ENCODE measurements around the gene PDPK1. TPM values are rescaled to one million over a fixed set of nuclear protein-coding genes. Genes with fewer than 3 reads are reported as not detected.
"Not testable (repeated sequence)": the region's sequence is repeated elsewhere in the genome, so short reads cannot be mapped to it uniquely, and the experiment has no call there.

The PDPK1 gene
- total and polyA plus RNA-seq, 7 donors = 12.9 to 44.5 (median 32.6) TPM

DNA sequence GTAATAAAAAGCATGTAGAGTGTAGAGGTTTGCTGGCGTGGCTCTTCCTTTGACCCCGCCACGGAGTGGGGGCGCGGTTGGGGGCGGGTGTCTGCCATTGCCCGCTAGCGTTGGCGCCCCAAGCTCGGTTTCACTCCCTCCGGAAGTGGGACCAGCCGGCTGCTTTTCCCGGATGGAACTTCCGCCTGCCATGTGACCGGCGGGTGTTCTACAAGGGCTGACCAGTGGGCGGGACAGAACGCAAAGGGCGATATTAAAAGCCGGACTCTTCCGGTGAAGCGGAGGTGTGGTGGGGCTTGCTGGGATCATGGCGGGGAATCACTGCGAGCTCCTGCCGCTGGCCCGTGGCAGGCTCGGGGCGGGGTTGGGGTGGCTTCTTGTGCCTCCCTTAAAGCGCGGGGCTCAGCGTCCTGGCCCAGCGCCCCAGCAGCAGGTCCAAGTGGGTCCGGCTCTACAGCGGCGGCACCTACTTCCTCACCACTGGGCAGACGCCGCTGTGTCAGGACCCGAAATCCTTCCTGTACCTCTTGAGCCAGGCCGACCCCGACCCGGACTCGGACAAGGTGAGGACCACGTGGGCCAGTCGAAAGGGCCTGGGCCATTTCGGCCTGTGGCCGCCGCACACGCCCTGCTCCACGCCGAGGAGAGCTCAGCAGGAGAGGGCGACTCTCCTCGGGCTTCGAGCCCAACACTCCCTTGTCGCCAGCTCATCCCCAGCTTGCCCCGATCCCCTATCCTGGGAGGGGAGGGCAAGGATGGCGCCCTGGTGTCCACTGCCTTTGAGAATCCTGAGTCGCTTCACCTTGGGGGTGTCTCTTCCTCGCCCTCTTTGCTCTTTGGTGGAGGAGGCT lies 65.6 kb downstream of the PDPK1 start:
- ATAC-seq (peak; percentile 79 to 84 (median 83)), DNase-seq (peak; percentile 96 to 97)
- Histone ChIP-seq H3K36me3 (ENCODE audit: insufficient read depth in 1 of 2, low read depth in 1 of 2) (peaks cover 0 to 4% of the 10 kb centered on the region in 2 donors), H3K27me3 (ENCODE audit: insufficient read depth in 3 of 3, low read length in 2 of 3) (no peaks in the 10 kb centered on the region), H3K4me3 (peak overlapping the region; percentile 86), H3K4me1 (peaks cover 14% of the 10 kb centered on the region), H3K27ac (peak overlapping the region; percentile 95), H3K9me3 (no peaks in the 10 kb centered on the region)
- TF ChIP-seq, protein P1, sequence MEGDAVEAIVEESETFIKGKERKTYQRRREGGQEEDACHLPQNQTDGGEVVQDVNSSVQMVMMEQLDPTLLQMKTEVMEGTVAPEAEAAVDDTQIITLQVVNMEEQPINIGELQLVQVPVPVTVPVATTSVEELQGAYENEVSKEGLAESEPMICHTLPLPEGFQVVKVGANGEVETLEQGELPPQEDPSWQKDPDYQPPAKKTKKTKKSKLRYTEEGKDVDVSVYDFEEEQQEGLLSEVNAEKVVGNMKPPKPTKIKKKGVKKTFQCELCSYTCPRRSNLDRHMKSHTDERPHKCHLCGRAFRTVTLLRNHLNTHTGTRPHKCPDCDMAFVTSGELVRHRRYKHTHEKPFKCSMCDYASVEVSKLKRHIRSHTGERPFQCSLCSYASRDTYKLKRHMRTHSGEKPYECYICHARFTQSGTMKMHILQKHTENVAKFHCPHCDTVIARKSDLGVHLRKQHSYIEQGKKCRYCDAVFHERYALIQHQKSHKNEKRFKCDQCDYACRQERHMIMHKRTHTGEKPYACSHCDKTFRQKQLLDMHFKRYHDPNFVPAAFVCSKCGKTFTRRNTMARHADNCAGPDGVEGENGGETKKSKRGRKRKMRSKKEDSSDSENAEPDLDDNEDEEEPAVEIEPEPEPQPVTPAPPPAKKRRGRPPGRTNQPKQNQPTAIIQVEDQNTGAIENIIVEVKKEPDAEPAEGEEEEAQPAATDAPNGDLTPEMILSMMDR (IDR thresholded peaks at IDR 0.05) = no peak
- WGBS, 3 donors = 0 to 1% (median 1%) methylated on average over 56 to 58 of the region's 58 CpGs
- intact Hi-C loops (cut with DNase I) = no loop called here

DNA sequence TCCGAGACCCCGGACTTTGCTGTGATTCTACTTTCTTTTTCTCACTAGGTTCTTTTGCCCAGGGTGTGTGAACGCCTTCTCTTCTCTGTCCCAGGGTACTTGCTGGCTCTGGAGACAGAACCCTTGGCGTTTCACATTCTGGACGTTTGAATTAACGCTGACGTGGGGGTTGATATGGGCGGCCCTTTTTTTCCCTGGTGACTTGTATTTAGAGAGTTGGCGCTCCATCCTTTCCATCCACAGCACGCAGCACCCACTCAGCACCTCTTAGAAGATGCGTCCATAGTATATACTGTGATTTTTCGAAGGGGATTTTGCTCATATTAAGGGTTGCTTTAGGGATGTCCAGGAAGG lies 66.2 kb downstream of the PDPK1 start:
- Histone ChIP-seq H3K4me3 (peak overlapping the region; percentile 86), H3K27ac (peak overlapping the region; percentile 95)
- H3K4me1 ChIP-seq; DNase-seq; ATAC-seq; H3K36me3 ChIP-seq (ENCODE audit: insufficient read depth in 1 of 2, low read depth in 1 of 2); H3K27me3 ChIP-seq (ENCODE audit: insufficient read depth in 3 of 3, low read length in 2 of 3); H3K9me3 ChIP-seq; intact Hi-C loops (cut with DNase I): not testable (repeated sequence)
- WGBS, 3 donors = 2 to 4% (median 4%) methylated on average over 12 of the region's 12 CpGs

DNA sequence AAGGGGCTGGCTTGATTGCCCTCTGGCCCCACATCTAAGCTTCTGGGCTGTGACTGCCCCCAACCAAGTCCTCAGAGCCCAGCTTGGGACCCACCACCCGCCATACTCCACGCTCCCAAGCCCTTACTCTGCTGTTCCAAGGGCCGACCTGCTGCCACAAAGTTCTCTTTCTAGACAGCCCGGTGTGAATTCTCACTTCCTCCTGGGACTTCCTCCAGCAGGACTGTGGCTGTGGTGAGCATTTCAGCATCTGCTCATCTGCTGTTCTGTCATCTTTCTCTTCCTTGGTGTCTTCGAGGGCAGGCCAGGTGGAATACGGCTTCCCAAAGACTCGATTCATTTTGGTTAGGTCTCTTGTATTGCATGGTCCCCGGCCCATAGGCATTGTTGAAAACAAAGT lies 69.0 kb downstream of the PDPK1 start:
- H3K27me3 ChIP-seq (ENCODE audit: insufficient read depth in 3 of 3, low read length in 2 of 3); intact Hi-C loops (cut with DNase I); H3K9me3 ChIP-seq; H3K27ac ChIP-seq; H3K36me3 ChIP-seq (ENCODE audit: insufficient read depth in 1 of 2, low read depth in 1 of 2); H3K4me3 ChIP-seq; DNase-seq; H3K4me1 ChIP-seq; ATAC-seq: not testable (repeated sequence)
- WGBS, 3 donors = no CpG with 5 or more reads among the region's 8 CpGs

DNA sequence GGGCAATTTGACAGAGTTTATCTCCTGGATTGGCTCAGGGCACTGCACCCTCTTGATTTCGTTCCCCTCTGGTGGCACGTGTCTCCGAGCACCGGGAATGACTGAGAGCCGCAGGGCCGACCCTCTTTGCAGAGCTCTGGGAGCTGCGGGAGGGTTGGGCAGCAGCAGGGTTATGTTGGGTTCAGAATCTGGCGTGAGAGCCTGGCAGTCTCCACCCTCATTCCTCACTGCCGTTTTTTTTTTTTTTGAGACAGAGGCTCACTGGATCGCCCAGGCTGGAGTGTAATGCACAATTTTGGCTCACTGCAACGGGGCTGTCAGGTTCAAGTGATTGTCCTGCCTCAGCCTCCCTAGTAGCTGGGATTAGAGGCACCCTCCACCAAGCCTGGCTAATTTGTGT lies 71.5 kb downstream of the PDPK1 start:
- H3K9me3 ChIP-seq; H3K27me3 ChIP-seq (ENCODE audit: insufficient read depth in 3 of 3, low read length in 2 of 3); DNase-seq; H3K27ac ChIP-seq; H3K4me1 ChIP-seq; H3K36me3 ChIP-seq (ENCODE audit: insufficient read depth in 1 of 2, low read depth in 1 of 2); H3K4me3 ChIP-seq; intact Hi-C loops (cut with DNase I): not testable (repeated sequence)
- peak in 2 of 4 donors; percentile 47 to 59 for ATAC-seq
- 0 to 36% (median 12%) methylated on average over 1 to 4 of the region's 11 CpGs for WGBS, 3 donors

DNA sequence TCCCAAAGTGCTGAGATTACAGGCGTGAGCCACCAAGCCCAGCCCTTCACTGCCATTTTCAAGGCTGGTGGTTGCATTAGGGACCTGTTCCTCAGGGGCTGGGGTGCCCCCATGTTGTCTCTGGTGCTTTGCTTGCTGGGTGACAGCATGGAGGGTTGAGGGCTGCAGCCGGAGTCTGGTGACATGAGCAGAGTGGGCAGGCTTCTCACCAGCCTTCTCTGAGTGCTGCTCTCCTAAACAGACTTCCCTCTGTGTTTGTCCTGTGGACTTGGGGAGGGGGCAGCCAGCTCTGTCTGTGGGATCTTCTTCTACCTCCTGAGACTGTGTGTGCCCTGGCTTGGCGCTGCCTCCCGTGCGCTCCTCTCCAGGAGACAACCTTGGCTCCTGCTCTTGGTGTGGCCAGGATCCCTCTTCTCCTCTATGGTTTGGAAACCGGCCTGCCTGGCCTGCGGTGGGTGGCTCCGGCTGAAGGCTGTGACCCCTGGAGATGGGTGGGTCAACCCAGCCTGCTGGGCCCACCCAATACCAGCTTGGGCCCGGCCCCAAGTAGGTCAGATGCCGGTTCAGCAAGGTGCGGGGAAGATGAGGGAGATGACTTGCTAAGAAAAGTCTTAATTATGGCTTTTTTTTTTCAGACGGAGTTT lies 72.1 kb downstream of the PDPK1 start:
- 76 to 91% (median 76%) methylated on average over 12 of the region's 12 CpGs for WGBS, 3 donors
- peaks cover 6 to 9% of the 10 kb centered on the region in 2 donors for H3K36me3 ChIP-seq (ENCODE audit: insufficient read depth in 1 of 2, low read depth in 1 of 2)
- H3K27ac ChIP-seq = no peak overlapping the region
- DNase-seq (peak in 1 of 2 donors; percentile 33), ATAC-seq (no peak)
- TF ChIP-seq, protein P1 (IDR thresholded peaks at IDR 0.05) = no peak
- H3K9me3 ChIP-seq = no peaks in the 10 kb centered on the region
- intact Hi-C loops (cut with DNase I) = no loop called here
- H3K4me1 ChIP-seq = peaks cover 4% of the 10 kb centered on the region
- H3K4me3 ChIP-seq = no peak overlapping the region
- no peaks in the 10 kb centered on the region for H3K27me3 ChIP-seq (ENCODE audit: insufficient read depth in 3 of 3, low read length in 2 of 3)

DNA sequence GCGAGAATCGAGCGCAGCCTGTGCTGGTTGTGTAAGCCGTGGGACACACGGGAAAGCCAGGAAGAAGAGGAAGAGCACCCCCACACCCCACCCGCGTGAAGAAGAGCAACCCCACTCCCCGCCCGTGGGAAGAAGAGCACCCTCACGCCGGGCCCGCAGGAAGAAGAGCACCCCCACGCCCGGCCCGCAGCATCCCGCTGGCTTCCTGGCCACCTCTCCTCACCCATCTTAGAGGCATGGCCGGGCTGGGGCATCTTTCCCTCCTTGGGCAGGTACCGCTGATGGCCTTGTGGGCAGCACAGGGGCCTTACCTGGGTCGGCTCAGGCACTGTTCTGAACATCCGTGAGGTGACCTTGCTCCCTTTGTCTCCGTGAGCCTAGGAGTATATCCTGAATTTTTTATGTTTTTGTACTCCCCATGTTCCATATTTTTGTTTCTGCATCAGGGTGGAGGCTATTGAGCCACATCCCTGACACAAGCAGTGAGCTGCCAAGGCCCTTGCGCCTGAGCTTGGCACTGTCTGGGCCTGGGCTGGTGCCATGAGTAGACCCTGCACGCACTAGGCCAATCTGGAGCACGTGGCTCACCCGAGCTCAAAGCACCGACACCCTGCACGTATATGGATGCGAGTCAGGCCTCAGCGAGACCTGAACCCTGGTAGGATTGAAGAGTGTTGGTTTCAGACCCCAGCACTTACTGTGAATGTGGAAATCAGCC lies 73.1 kb downstream of the PDPK1 start:
- intact Hi-C loops (cut with DNase I) = no loop called here
- 91 to 94% (median 91%) methylated on average over 29 of the region's 29 CpGs for WGBS, 3 donors
- peak in 1 of 2 donors; percentile 51 for DNase-seq
- peaks cover 4% of the 10 kb centered on the region for H3K4me1 ChIP-seq
- H3K27me3 ChIP-seq (ENCODE audit: insufficient read depth in 3 of 3, low read length in 2 of 3) = no peaks in the 10 kb centered on the region
- TF ChIP-seq, protein P1 (IDR thresholded peaks at IDR 0.05) = no peak
- H3K36me3 ChIP-seq (ENCODE audit: insufficient read depth in 1 of 2, low read depth in 1 of 2) = peaks cover 6 to 9% of the 10 kb centered on the region in 2 donors
- no peak for ATAC-seq
- no peak overlapping the region for H3K4me3 ChIP-seq
- H3K9me3 ChIP-seq = no peaks in the 10 kb centered on the region
- H3K27ac ChIP-seq = no peak overlapping the region

Measured in psoas muscle (tissue), 8 donors.